OCI-LY3 (cell line): ENCODE data around the gene COA8.

Experiments
- CTCF ChIP-seq: fragments of 200-600, 300-600 bp; sonication (generic); IDR thresholded peaks from 2 replicates; pipeline ENCODE4 v1.5.1; 2014; ENCODE audit warnings: antibody characterized with exemption, low read length, low read depth
- EZH2phosphoT487 ChIP-seq: fragments of 200-600 bp; shearing (Covaris generic); IDR thresholded peaks from 2 replicates; pipeline ENCODE4 v1.6.1; 2018; ENCODE audit warnings: antibody characterized with exemption, mixed run types, low read depth

- TF ChIP-seq CTCF, result no peak
- TF ChIP-seq EZH2phosphoT487, result no peak
These were observed 19.6 kb upstream of the COA8 start for GRCh38 chr14:103543140-103543539.
